ENCODE measurements around the gene PPP4R4. TPM values are rescaled to one million over a fixed set of nuclear protein-coding genes. Genes with fewer than 3 reads are reported as not detected.

The PPP4R4 gene
- total RNA-seq, 1 experiment from 2014 or later, result 3.9 TPM

DNA sequence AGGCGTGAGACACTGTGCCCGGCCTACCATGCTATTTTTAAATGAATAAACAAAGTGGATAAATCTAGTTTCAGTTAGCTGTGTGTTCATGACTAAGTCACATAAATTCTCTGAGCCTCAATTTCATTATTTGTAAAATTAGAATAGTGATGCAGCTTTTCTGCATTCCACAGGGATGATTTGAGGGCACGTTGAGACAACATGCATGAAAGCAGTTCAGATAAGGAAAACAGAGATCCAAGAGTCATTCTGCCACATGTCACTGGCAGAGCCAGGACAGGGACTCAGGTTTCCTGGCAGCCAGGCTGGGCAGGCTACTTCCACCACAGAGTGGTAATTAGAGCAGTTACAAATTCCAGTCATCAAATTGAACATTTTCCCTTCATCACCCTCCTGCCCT, 2.9 kb upstream of the PPP4R4 start:
- no peak overlapping the region for H3K23ac ChIP-seq (ENCODE audit: insufficient read length, low read depth, low read length)
- no peaks in the 10 kb centered on the region for H3K9me3 ChIP-seq (ENCODE audit: control insufficient read depth, low read depth, low read length)
- TF ChIP-seq, protein P1, sequence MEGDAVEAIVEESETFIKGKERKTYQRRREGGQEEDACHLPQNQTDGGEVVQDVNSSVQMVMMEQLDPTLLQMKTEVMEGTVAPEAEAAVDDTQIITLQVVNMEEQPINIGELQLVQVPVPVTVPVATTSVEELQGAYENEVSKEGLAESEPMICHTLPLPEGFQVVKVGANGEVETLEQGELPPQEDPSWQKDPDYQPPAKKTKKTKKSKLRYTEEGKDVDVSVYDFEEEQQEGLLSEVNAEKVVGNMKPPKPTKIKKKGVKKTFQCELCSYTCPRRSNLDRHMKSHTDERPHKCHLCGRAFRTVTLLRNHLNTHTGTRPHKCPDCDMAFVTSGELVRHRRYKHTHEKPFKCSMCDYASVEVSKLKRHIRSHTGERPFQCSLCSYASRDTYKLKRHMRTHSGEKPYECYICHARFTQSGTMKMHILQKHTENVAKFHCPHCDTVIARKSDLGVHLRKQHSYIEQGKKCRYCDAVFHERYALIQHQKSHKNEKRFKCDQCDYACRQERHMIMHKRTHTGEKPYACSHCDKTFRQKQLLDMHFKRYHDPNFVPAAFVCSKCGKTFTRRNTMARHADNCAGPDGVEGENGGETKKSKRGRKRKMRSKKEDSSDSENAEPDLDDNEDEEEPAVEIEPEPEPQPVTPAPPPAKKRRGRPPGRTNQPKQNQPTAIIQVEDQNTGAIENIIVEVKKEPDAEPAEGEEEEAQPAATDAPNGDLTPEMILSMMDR (conservative IDR thresholded peaks at IDR 0.05), result no peak
- no peak overlapping the region for H2BK5ac ChIP-seq (ENCODE audit: insufficient read length, low read length)
- no peak for DNase-seq
- no peak overlapping the region for H3K14ac ChIP-seq (ENCODE audit: insufficient read depth, low read length)
- Mint-ChIP-seq H3K36me3 (ENCODE audit: insufficient read depth in 1 of 3, low read depth in 3 of 3) (no peaks in the 10 kb centered on the region), H3K9me3 (no peaks in the 10 kb centered on the region), H3K27me3 (ENCODE audit: low read depth) (peaks cover 36% of the 10 kb centered on the region), H3K4me1 (peaks cover 19 to 20% of the 10 kb centered on the region in 2 experiments), H3K4me3 (no peak overlapping the region; a peak in 1 of 5 replicates), H3K27ac (no peak overlapping the region)
- H2AK5ac ChIP-seq (ENCODE audit: insufficient read length, low read length), result no peak overlapping the region
- H2BK15ac ChIP-seq (ENCODE audit: low read depth, low read length), result no peak overlapping the region
- no peak overlapping the region for H2AFZ ChIP-seq (ENCODE audit: low read length)
- H3K4me1 ChIP-seq (ENCODE audit: insufficient read depth, low read length), result 0 out of 2 replicates have a peak, but pooled peaks cover 3% of the 10 kb centered on the region
- no peak overlapping the region for H4K91ac ChIP-seq (ENCODE audit: insufficient read length, low read depth, low read length)
- H3K23me2 ChIP-seq (ENCODE audit: insufficient read length, low read depth, low read length, poor library complexity, severe bottlenecking), result peaks cover 11% of the 10 kb centered on the region
- no peak overlapping the region for H4K8ac ChIP-seq (replicated peaks; ENCODE audit: insufficient read length, low read depth, low read length)
- no peak overlapping the region for H3K9ac ChIP-seq (ENCODE audit: extremely low read depth, insufficient read length, low read length)
- H3K4ac ChIP-seq (ENCODE audit: low read depth, low read length), result no peak overlapping the region
- no peak overlapping the region for H3K4me2 ChIP-seq (ENCODE audit: insufficient read depth, insufficient read length, low read length)
- H3K27me3 ChIP-seq (ENCODE audit: insufficient read depth, low read length), result no peaks in the 10 kb centered on the region; the same call in 1 of the 2 replicates
- no peak overlapping the region for H2BK120ac ChIP-seq (ENCODE audit: low read depth, low read length, poor library complexity, severe bottlenecking)
- H2BK12ac ChIP-seq (ENCODE audit: insufficient read length, low read depth, low read length), result no peak overlapping the region
- WGBS (ENCODE audit: extremely low coverage, insufficient read length, low lambda C conversion rate), result no CpG with 5 or more reads among the region's 3 CpGs
- H3K56ac ChIP-seq (ENCODE audit: insufficient read length, low read depth, low read length), result no peak overlapping the region
- H4K20me1 ChIP-seq (ENCODE audit: control insufficient read depth, insufficient read depth, insufficient read length), result no peaks in the 10 kb centered on the region
- H3K79me1 ChIP-seq (ENCODE audit: insufficient read depth, low read depth, low read length, poor library complexity, severe bottlenecking), result no peaks in the 10 kb centered on the region
- H3K79me2 ChIP-seq (ENCODE audit: insufficient read depth, low read length), result peaks cover 3% of the 10 kb centered on the region; the same call in 1 of the 2 replicates
- H2BK20ac ChIP-seq (ENCODE audit: low read depth, low read length, poor library complexity, severe bottlenecking), result no peak overlapping the region
- H3K27ac ChIP-seq (ENCODE audit: insufficient read length, low read depth, low read length), result no peak overlapping the region
- H3K18ac ChIP-seq (ENCODE audit: insufficient read length, low read depth, low read length), result no peak overlapping the region
- no peak overlapping the region for H3T11ph ChIP-seq (ENCODE audit: low read length)
- no peak overlapping the region for H4K5ac ChIP-seq (ENCODE audit: insufficient read length, low read depth, low read length)
